ENCODE results near the gene ENO2. TPM values are rescaled to one million over a fixed set of nuclear protein-coding genes. Genes with fewer than 3 reads are reported as not detected.
"Not testable (repeated sequence)": the region's sequence is repeated elsewhere in the genome, so short reads cannot be mapped to it uniquely, and the experiment has no call there.

Gene ENO2
- total RNA-seq, 1 donor from 2014 or later, result 7.4 TPM

GRCh38 chr12:6904280-6905276 is 9.8 kb upstream of the ENO2 start, which contains the start of gene LRRC23:
Gene LRRC23, plus strand, starts transcription at chr12:6904822. Its CDS starts 812 bp downstream, at chr12:6905634.
- peak; percentile 98 for DNase-seq
- intact Hi-C loops (cut with DNase I), result no loop called here
- ATAC-seq (ENCODE audit: poor library complexity), result peak; percentile 98

GRCh38 chr12:6905414-6906040 is 8.9 kb upstream of the ENO2 start:
- ATAC-seq (ENCODE audit: poor library complexity) (no peak), DNase-seq (no peak)
- intact Hi-C loops (cut with DNase I), result no loop called here

GRCh38 chr12:6908141-6908540 is 6.2 kb upstream of the ENO2 start:
- ATAC-seq (ENCODE audit: poor library complexity); intact Hi-C loops (cut with DNase I): not testable (repeated sequence)
- peak; percentile 38 for DNase-seq

- no peak for ATAC-seq (ENCODE audit: poor library complexity)
- intact Hi-C loops (cut with DNase I), result no loop called here
Measured at GRCh38 chr12:6909421-6910145, 4.8 kb upstream of the ENO2 start.

GRCh38 chr12:6912164-6912935 is 2.0 kb upstream of the ENO2 start:
- ATAC-seq (ENCODE audit: poor library complexity) (no peak), DNase-seq (peak; percentile 7)
- intact Hi-C loops (cut with DNase I), result no loop called here

More at GRCh38 chr12:6909421-6910145, 4.8 kb upstream of the ENO2 start:
- DNase-seq, result peak; percentile 2

- intact Hi-C loops (cut with DNase I), result no loop called here
- DNase-seq (peak; percentile 42), ATAC-seq (ENCODE audit: poor library complexity) (peak; percentile 19)
Measured at GRCh38 chr12:6914947-6915788, 788 bp downstream of the ENO2 start.

GRCh38 chr12:6915789-6916285 is 1.5 kb downstream of the ENO2 start:
- ATAC-seq (ENCODE audit: poor library complexity), result no peak
- DNase-seq, result no peak
- intact Hi-C loops (cut with DNase I), result no loop called here

- peak; percentile 33 for DNase-seq
- no peak for ATAC-seq (ENCODE audit: poor library complexity)
- intact Hi-C loops (cut with DNase I), result no loop called here
Measured at GRCh38 chr12:6916426-6917200, 2.2 kb downstream of the ENO2 start.

GRCh38 chr12:6917491-6918231 is 3.3 kb downstream of the ENO2 start:
- DNase-seq (peak; percentile 10), ATAC-seq (ENCODE audit: poor library complexity) (no peak)
- intact Hi-C loops (cut with DNase I), result no loop called here

GRCh38 chr12:6919588-6919987 is 5.2 kb downstream of the ENO2 start:
- ATAC-seq (ENCODE audit: poor library complexity) (no peak), DNase-seq (peak; percentile 21)
- intact Hi-C loops (cut with DNase I), result no loop called here

GRCh38 chr12:6921539-6921938 is 7.2 kb downstream of the ENO2 start:
- ATAC-seq (ENCODE audit: poor library complexity) (no peak), DNase-seq (peak; percentile 32)
- intact Hi-C loops (cut with DNase I), result no loop called here

- DNase-seq (peak; percentile 41), ATAC-seq (ENCODE audit: poor library complexity) (no peak)
- intact Hi-C loops (cut with DNase I), result no loop called here
Measured at GRCh38 chr12:6921996-6922946, 7.9 kb downstream of the ENO2 start.

- DNase-seq (peak; percentile 33), ATAC-seq (ENCODE audit: poor library complexity) (no peak)
- intact Hi-C loops (cut with DNase I), result no loop called here
Measured at GRCh38 chr12:6923003-6923732, 8.8 kb downstream of the ENO2 start.

- DNase-seq, result peak; percentile 33
- intact Hi-C loops (cut with DNase I), result no loop called here
- no peak for ATAC-seq (ENCODE audit: poor library complexity)
Measured at GRCh38 chr12:6923851-6924250, 9.5 kb downstream of the ENO2 start.
